ENCODE results near the gene PDE4D. TPM values are rescaled to one million over a fixed set of nuclear protein-coding genes. Genes with fewer than 3 reads are reported as not detected.
"Not testable (repeated sequence)": the region's sequence is repeated elsewhere in the genome, so short reads cannot be mapped to it uniquely, and the experiment has no call there.

PDE4D gene
- total RNA-seq, 1 donor from 2014 or later: 13.2 TPM

GRCh38 chr5:58961631-58962280 is 931.8 kb downstream of the PDE4D start:
- no peak for DNase-seq
- Mint-ChIP-seq H3K4me1 (ENCODE audit: low read depth, unreplicated experiment) (no peaks in the 10 kb centered on the region), H3K36me3 (ENCODE audit: unreplicated experiment) (no peaks in the 10 kb centered on the region), H3K27me3 (ENCODE audit: unreplicated experiment) (no peaks in the 10 kb centered on the region), H3K27ac (ENCODE audit: unreplicated experiment) (no peak overlapping the region), H3K9me3 (ENCODE audit: unreplicated experiment) (no peaks in the 10 kb centered on the region), H3K4me3 (ENCODE audit: unreplicated experiment) (no peak overlapping the region)
- TF ChIP-seq, protein P1, sequence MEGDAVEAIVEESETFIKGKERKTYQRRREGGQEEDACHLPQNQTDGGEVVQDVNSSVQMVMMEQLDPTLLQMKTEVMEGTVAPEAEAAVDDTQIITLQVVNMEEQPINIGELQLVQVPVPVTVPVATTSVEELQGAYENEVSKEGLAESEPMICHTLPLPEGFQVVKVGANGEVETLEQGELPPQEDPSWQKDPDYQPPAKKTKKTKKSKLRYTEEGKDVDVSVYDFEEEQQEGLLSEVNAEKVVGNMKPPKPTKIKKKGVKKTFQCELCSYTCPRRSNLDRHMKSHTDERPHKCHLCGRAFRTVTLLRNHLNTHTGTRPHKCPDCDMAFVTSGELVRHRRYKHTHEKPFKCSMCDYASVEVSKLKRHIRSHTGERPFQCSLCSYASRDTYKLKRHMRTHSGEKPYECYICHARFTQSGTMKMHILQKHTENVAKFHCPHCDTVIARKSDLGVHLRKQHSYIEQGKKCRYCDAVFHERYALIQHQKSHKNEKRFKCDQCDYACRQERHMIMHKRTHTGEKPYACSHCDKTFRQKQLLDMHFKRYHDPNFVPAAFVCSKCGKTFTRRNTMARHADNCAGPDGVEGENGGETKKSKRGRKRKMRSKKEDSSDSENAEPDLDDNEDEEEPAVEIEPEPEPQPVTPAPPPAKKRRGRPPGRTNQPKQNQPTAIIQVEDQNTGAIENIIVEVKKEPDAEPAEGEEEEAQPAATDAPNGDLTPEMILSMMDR (IDR thresholded peaks at IDR 0.05; ENCODE audit: partially characterized antibody, unreplicated experiment): no peak

GRCh38 chr5:58958701-58959100 is 934.8 kb downstream of the PDE4D start:
- Mint-ChIP-seq H3K9me3 (ENCODE audit: unreplicated experiment) (no peaks in the 10 kb centered on the region), H3K4me1 (ENCODE audit: low read depth, unreplicated experiment) (no peaks in the 10 kb centered on the region)
- DNase-seq: no peak

DNA sequence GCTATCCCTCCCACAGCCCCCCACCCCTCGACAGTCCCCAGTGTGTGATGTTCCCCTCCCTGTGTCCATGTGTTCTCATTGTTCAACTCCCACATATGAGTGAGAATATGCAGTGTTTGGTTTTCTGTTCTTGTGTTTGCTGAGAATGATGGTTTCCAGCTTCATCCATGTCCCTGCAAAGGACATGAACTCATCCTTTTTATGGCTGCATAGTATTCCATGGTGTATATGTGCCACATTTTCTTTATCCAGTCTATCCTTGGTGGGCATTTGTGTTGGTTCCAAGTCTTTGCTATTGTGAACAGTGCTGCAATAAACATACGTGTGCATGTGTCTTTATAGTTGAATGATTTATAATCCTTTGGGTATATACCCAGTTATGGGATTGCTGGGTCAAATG is 940.3 kb downstream of the PDE4D start:
- not testable (repeated sequence) for DNase-seq; H3K4me3 Mint-ChIP-seq (ENCODE audit: unreplicated experiment); H3K36me3 Mint-ChIP-seq (ENCODE audit: unreplicated experiment); H3K9me3 Mint-ChIP-seq (ENCODE audit: unreplicated experiment); H3K27me3 Mint-ChIP-seq (ENCODE audit: unreplicated experiment); H3K4me1 Mint-ChIP-seq (ENCODE audit: low read depth, unreplicated experiment); H3K27ac Mint-ChIP-seq (ENCODE audit: unreplicated experiment)

More at GRCh38 chr5:58958701-58959100, 934.8 kb downstream of the PDE4D start:
- TF ChIP-seq, protein P1 (IDR thresholded peaks at IDR 0.05; ENCODE audit: partially characterized antibody, unreplicated experiment): no peak
- no peaks in the 10 kb centered on the region for H3K27me3 Mint-ChIP-seq (ENCODE audit: unreplicated experiment)
- H3K4me3 Mint-ChIP-seq (ENCODE audit: unreplicated experiment): no peak overlapping the region
- H3K27ac Mint-ChIP-seq (ENCODE audit: unreplicated experiment): no peak overlapping the region
- no peaks in the 10 kb centered on the region for H3K36me3 Mint-ChIP-seq (ENCODE audit: unreplicated experiment)

DNA sequence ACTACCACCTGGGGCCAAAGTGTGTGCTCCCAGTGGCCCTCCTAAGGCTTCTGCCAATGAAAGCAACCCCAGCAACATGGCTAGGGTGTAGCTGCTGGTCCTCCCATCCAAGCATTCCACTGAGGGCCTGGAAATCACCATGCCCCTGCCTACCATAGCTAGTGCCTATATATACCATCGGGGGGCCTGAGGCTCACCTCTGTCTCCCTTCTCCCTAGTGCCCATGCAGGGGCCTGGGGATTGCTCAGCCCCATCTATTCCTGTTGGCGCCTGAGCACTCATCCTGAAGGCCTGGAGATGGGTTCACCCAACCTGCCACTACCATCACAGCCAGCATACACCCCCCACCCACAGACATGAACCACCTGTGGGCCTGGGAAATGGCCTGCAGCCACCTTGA is 943.3 kb downstream of the PDE4D start:
- Mint-ChIP-seq H3K4me1 (ENCODE audit: low read depth, unreplicated experiment) (no peaks in the 10 kb centered on the region), H3K36me3 (ENCODE audit: unreplicated experiment) (no peaks in the 10 kb centered on the region), H3K27ac (ENCODE audit: unreplicated experiment) (no peak overlapping the region), H3K27me3 (ENCODE audit: unreplicated experiment) (peaks cover 3% of the 10 kb centered on the region), H3K4me3 (ENCODE audit: unreplicated experiment) (no peak overlapping the region), H3K9me3 (ENCODE audit: unreplicated experiment) (no peaks in the 10 kb centered on the region)
- TF ChIP-seq, protein P1 (IDR thresholded peaks at IDR 0.05; ENCODE audit: partially characterized antibody, unreplicated experiment): no peak
- DNase-seq: no peak

- no peak for DNase-seq
- H3K27me3 Mint-ChIP-seq (ENCODE audit: unreplicated experiment): peaks cover 3% of the 10 kb centered on the region
- no peaks in the 10 kb centered on the region for H3K36me3 Mint-ChIP-seq (ENCODE audit: unreplicated experiment)
- H3K4me1 Mint-ChIP-seq (ENCODE audit: low read depth, unreplicated experiment): no peaks in the 10 kb centered on the region
- no peak overlapping the region for H3K4me3 Mint-ChIP-seq (ENCODE audit: unreplicated experiment)
- TF ChIP-seq, protein P1 (IDR thresholded peaks at IDR 0.05; ENCODE audit: partially characterized antibody, unreplicated experiment): no peak
- H3K9me3 Mint-ChIP-seq (ENCODE audit: unreplicated experiment): peaks cover 1% of the 10 kb centered on the region
- H3K27ac Mint-ChIP-seq (ENCODE audit: unreplicated experiment): no peak overlapping the region
Measured at GRCh38 chr5:58946230-58946629, 947.3 kb downstream of the PDE4D start.
